SU-DHL-6 (cell line): ENCODE data around the gene SIPA1.

Experiments
- H2AFZ ChIP-seq: fragments of 200-600 bp; sonication (generic); 2 replicates; pipeline ENCODE4 v1.6.1; 2014; ENCODE audit warnings: low read depth, mild to moderate bottlenecking, moderate library complexity, mixed read lengths, antibody characterized with exemption, low read length; ENCODE audit not compliant: severe bottlenecking
- H3F3A ChIP-seq: fragments of 200-600 bp; shearing (Covaris generic); 2 replicates; pipeline ENCODE4 v1.6.0; 2016; ENCODE audit warnings: antibody characterized with exemption, mild to moderate bottlenecking; ENCODE audit not compliant: insufficient read depth
- H3K27ac ChIP-seq: fragments of 200-600 bp; sonication (generic); 2 replicates; pipeline ENCODE4 v1.5.1; 2016; ENCODE audit warnings: low read depth, mild to moderate bottlenecking, low read length, moderate library complexity, mixed read lengths
- H3K27me3 ChIP-seq: fragments of 200-600 bp; sonication (generic), shearing (Covaris generic); 2 replicates; pipeline ENCODE4 v1.6.0; 2014; ENCODE audit warnings: mild to moderate bottlenecking, low read length
- H3K36me3 ChIP-seq: fragments of 200-600 bp; sonication (generic); 2 replicates; pipeline ENCODE4 v1.6.1; 2014; ENCODE audit warnings: mild to moderate bottlenecking, low read length, mixed read lengths
- H3K4me2 ChIP-seq: fragments of 300-600, 200-600 bp; shearing (Covaris generic), sonication (generic); 2 replicates; pipeline ENCODE4 v1.6.0; 2014; ENCODE audit warnings: low read length, low read depth, mild to moderate bottlenecking; ENCODE audit not compliant: poor library complexity, severe bottlenecking
- H3K4me3 ChIP-seq: fragments of 200-600 bp; sonication (generic); 2 replicates; pipeline ENCODE4 v1.5.1; 2014; ENCODE audit warnings: antibody characterized with exemption, low read length, mild to moderate bottlenecking, mixed read lengths; ENCODE audit not compliant: insufficient read depth, poor library complexity, severe bottlenecking
- H3K79me2 ChIP-seq: fragments of 200-600 bp; sonication (generic); 2 replicates; pipeline ENCODE4 v1.6.1; 2014; ENCODE audit warnings: mild to moderate bottlenecking, low read length, moderate library complexity; ENCODE audit not compliant: insufficient read depth
- H3K9ac ChIP-seq: fragments of 200-600 bp; sonication (generic); 2 replicates; pipeline ENCODE4 v1.7.0; 2014; ENCODE audit warnings: mild to moderate bottlenecking, low read length
- H3K9me2 ChIP-seq: fragments of 200-600 bp; sonication (generic); replicated peaks from 2 replicates; pipeline ENCODE4 v1.6.1; 2014; ENCODE audit warnings: low read length; ENCODE audit not compliant: insufficient read depth
- H3K9me3 ChIP-seq: fragments of 200-600 bp; sonication (generic); 2 replicates; pipeline ENCODE4 v1.6.1; 2014; ENCODE audit warnings: low read length, mixed read lengths; ENCODE audit not compliant: insufficient read depth
- H4K20me1 ChIP-seq: fragments of 200-600 bp; sonication (generic); 2 replicates; pipeline ENCODE4 v1.6.1; 2014; ENCODE audit warnings: low read depth, mild to moderate bottlenecking, antibody characterized with exemption, low read length, moderate library complexity, mixed read lengths
- EZH2phosphoT487 ChIP-seq: fragments of 200-600 bp; sonication (generic), shearing (Covaris generic); conservative IDR thresholded peaks from 2 replicates; pipeline ENCODE4 v1.6.1; 2018; ENCODE audit warnings: mild to moderate bottlenecking, antibody characterized with exemption, low read length, moderate library complexity, mixed read lengths
- TF ChIP-seq, protein P1 (sequence below): fragments of 200-600 bp; sonication (generic); IDR thresholded peaks from one replicate; pipeline ENCODE4 v1.5.1; 2017; ENCODE audit warnings: antibody characterized with exemption, mild to moderate bottlenecking, low read length, moderate library complexity; ENCODE audit not compliant: insufficient read depth, poor library complexity, severe bottlenecking

Gene SIPA1

DNA sequence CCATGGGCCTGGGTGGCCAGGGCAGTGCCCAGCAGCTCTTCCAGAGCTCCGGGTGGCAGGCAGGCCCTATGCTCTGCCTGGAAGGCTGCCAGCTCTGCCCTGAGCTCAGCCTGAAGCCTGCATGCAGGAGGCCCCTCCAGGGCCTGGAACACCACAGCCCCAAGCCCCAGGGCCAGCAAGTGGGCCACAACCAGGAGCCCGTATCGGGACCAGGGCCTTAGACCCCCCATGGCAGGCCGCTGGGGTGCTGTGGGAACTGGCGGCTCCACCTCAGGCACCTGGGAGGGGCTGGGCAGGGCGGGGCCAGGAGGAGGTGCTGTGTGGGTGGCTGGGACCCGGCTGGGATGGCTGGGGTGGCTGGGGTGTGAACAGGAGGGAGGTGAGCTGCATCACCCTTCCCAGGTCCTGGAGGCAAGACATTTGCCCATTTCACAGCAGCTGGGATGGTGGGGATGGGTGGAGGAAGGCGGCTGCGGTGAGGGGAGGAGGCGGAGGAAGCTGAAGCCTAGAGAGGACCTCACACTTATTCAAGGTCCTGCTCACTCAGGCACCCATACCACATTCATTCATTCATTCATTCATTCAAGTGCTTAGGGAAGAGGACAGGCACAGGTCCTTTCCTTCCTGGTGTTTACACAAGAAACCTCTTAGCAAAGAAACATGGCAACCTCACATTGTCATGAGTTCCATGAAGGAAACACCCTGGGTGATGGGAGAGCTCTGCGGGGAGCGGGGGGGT is 42.2 kb upstream of the SIPA1 start, which contains the start of gene KCNK7:
TSS of gene KCNK7 (minus strand) at position 258 of the 739 bp plus-strand sequence. CDS start at position 230, 28 bp downstream.
- H3K27ac ChIP-seq, result no peak within 1 kb of the TSS
- no peaks in the 10 kb centered on the region for H3F3A ChIP-seq
- no peaks in the 10 kb centered on the region for H3K9me3 ChIP-seq
- no peaks in the 10 kb centered on the region for H3K36me3 ChIP-seq
- TF ChIP-seq EZH2phosphoT487, result no peak
- TF ChIP-seq, protein P1, sequence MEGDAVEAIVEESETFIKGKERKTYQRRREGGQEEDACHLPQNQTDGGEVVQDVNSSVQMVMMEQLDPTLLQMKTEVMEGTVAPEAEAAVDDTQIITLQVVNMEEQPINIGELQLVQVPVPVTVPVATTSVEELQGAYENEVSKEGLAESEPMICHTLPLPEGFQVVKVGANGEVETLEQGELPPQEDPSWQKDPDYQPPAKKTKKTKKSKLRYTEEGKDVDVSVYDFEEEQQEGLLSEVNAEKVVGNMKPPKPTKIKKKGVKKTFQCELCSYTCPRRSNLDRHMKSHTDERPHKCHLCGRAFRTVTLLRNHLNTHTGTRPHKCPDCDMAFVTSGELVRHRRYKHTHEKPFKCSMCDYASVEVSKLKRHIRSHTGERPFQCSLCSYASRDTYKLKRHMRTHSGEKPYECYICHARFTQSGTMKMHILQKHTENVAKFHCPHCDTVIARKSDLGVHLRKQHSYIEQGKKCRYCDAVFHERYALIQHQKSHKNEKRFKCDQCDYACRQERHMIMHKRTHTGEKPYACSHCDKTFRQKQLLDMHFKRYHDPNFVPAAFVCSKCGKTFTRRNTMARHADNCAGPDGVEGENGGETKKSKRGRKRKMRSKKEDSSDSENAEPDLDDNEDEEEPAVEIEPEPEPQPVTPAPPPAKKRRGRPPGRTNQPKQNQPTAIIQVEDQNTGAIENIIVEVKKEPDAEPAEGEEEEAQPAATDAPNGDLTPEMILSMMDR, result no peak
- no peak within 1 kb of the TSS for H3K9ac ChIP-seq
- no peak within 1 kb of the TSS for H3K4me3 ChIP-seq
- H3K9me2 ChIP-seq, result no peaks in the 10 kb centered on the region
- no peaks in the 10 kb centered on the region for H3K79me2 ChIP-seq
- H4K20me1 ChIP-seq, result no peaks in the 10 kb centered on the region
- no peak within 1 kb of the TSS for H3K4me2 ChIP-seq
- H3K27me3 ChIP-seq, result no peaks in the 10 kb centered on the region
- H2AFZ ChIP-seq, result no peak within 1 kb of the TSS

DNA sequence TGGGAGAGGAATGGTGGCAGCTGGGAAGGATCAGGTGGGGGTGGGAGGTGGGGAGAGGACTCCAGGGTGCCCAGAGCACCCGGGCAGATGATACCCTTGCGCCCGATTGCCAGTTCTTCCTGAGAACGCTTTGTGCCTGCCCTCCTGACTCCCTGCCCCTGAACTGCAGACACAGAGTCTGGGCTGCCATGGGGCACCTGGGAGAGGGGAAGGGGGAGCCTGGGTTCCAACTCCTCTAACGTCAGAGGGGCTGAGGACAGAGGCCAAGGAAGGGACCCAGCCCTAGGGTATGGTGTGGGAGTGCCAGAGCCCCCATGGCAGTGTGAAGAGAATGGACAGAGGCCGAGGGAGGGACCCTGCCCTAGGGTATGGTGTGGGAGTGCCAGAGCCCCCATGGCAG is 41.4 kb upstream of the SIPA1 start:
- H4K20me1 ChIP-seq, result no peaks in the 10 kb centered on the region

GRCh38 chr11:65598258-65598699 is 39.6 kb upstream of the SIPA1 start:
- Histone ChIP-seq H3K9ac (no peak overlapping the region), H3K9me3 (no peaks in the 10 kb centered on the region), H4K20me1 (no peaks in the 10 kb centered on the region), H3K9me2 (no peaks in the 10 kb centered on the region), H2AFZ (no peak overlapping the region), H3F3A (no peaks in the 10 kb centered on the region), H3K79me2 (no peaks in the 10 kb centered on the region), H3K36me3 (no peaks in the 10 kb centered on the region), H3K27ac (no peak overlapping the region), H3K4me2 (no peak overlapping the region), H3K4me3 (no peak overlapping the region), H3K27me3 (no peaks in the 10 kb centered on the region)
- no peak for TF ChIP-seq EZH2phosphoT487
- TF ChIP-seq, protein P1, result no peak

More for the DNA sequence above, 41.4 kb upstream of the SIPA1 start:
- Histone ChIP-seq H2AFZ (no peak overlapping the region), H3K4me2 (no peak overlapping the region), H3K27me3 (no peaks in the 10 kb centered on the region), H3K79me2 (no peaks in the 10 kb centered on the region), H3K36me3 (no peaks in the 10 kb centered on the region), H3K9me2 (no peaks in the 10 kb centered on the region), H3K27ac (no peak overlapping the region), H3K4me3 (no peak overlapping the region), H3F3A (no peaks in the 10 kb centered on the region), H3K9me3 (no peaks in the 10 kb centered on the region), H3K9ac (no peak overlapping the region)
- TF ChIP-seq EZH2phosphoT487, result no peak
- TF ChIP-seq, protein P1, result no peak
